ENCODE data around the gene MTA2.

- TF ChIP-seq CTCF (conservative IDR thresholded peaks at IDR 0.05; ENCODE audit: low read depth, low read length) (no peak), EZH2 (IDR thresholded peaks at IDR 0.05; ENCODE audit: borderline replicate concordance, low read depth, low read length, poor library complexity, severe bottlenecking) (no peak)
Observed at GRCh38 chr11:62556875-62557631, 44.6 kb downstream of the MTA2 start.

All from A673 (cell line).